ENCODE data around the gene NAXE. TPM values are rescaled to one million over a fixed set of nuclear protein-coding genes. Genes with fewer than 3 reads are reported as not detected.

Gene NAXE
- total RNA-seq, 1 experiment from 2014 or later, result 96.6 TPM

DNA sequence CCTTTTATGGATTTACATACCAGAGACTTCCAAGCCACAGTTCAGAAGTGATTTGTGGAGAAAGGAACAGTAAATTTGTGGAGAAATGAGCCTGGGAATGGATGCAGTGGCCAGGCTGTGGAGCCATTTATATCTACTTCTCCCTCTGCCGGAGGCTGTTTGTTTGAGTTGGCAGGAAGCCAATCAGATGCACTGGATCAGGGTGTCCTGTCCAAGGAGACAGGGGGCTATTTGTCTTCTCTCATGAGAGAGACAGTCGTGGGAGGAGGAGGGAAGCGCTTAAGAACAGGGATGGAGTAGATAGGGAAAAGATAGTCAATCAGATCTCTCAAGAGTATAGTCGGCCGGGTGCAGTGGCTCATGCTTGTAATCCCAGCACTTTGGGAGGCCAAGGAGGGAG is 24.9 kb downstream of the NAXE start:
- Histone ChIP-seq H3K4me2 (ENCODE audit: insufficient read depth, insufficient read length, low read length) (no peak overlapping the region), H2BK15ac (ENCODE audit: low read depth, low read length) (no peak overlapping the region), H2AK5ac (ENCODE audit: insufficient read length, low read length) (no peak overlapping the region), H2BK12ac (ENCODE audit: insufficient read length, low read depth, low read length) (no peak overlapping the region), H3K9ac (ENCODE audit: extremely low read depth, insufficient read length, low read length) (no peak overlapping the region), H2BK5ac (ENCODE audit: insufficient read length, low read length) (no peak overlapping the region), H2AFZ (ENCODE audit: low read length) (no peak overlapping the region), H3K23me2 (ENCODE audit: insufficient read length, low read depth, low read length, poor library complexity, severe bottlenecking) (no peaks in the 10 kb centered on the region), H3K18ac (ENCODE audit: insufficient read length, low read depth, low read length) (no peak overlapping the region), H3K4ac (ENCODE audit: low read depth, low read length) (no peak overlapping the region), H4K20me1 (ENCODE audit: control insufficient read depth, insufficient read depth, insufficient read length) (no peaks in the 10 kb centered on the region), H3K4me1 (ENCODE audit: insufficient read depth, low read length) (no peaks in the 10 kb centered on the region; the same call in 1 of the 2 replicates), H3K27ac (ENCODE audit: insufficient read length, low read depth, low read length) (no peak overlapping the region), H3K27me3 (ENCODE audit: insufficient read depth, low read length) (peaks cover 5% of the 10 kb centered on the region; the same call in 1 of the 2 replicates), H3K56ac (ENCODE audit: insufficient read length, low read depth, low read length) (no peak overlapping the region), H3K9me3 (ENCODE audit: control insufficient read depth, low read depth, low read length) (no peaks in the 10 kb centered on the region), H3K79me2 (ENCODE audit: insufficient read depth, low read length) (no peaks in the 10 kb centered on the region), H3K79me1 (ENCODE audit: insufficient read depth, low read depth, low read length, poor library complexity, severe bottlenecking) (no peaks in the 10 kb centered on the region), H2BK20ac (ENCODE audit: low read depth, low read length, poor library complexity, severe bottlenecking) (no peak overlapping the region), H3K23ac (ENCODE audit: insufficient read length, low read depth, low read length) (no peak overlapping the region), H2BK120ac (ENCODE audit: low read depth, low read length, poor library complexity, severe bottlenecking) (no peak overlapping the region), H4K8ac (replicated peaks; ENCODE audit: insufficient read length, low read depth, low read length) (no peak overlapping the region), H4K91ac (ENCODE audit: insufficient read length, low read depth, low read length) (no peak overlapping the region), H4K5ac (ENCODE audit: insufficient read length, low read depth, low read length) (no peak overlapping the region), H3K14ac (ENCODE audit: insufficient read depth, low read length) (no peak overlapping the region), H3T11ph (ENCODE audit: low read length) (no peak overlapping the region)
- H3K27me3 Mint-ChIP-seq (ENCODE audit: low read depth), result peaks cover 41% of the 10 kb centered on the region
- no peak for DNase-seq
- no peak overlapping the region for H3K27ac Mint-ChIP-seq
- no peaks in the 10 kb centered on the region for H3K36me3 Mint-ChIP-seq (ENCODE audit: insufficient read depth in 1 of 3, low read depth in 3 of 3)
- H3K4me1 Mint-ChIP-seq, result peaks cover 10 to 12% of the 10 kb centered on the region in 2 experiments
- WGBS (ENCODE audit: extremely low coverage, insufficient read length, low lambda C conversion rate), result no CpG with 5 or more reads among the region's 5 CpGs
- no peaks in the 10 kb centered on the region; a peak in 1 of 5 replicates for H3K9me3 Mint-ChIP-seq
- TF ChIP-seq, protein P1, sequence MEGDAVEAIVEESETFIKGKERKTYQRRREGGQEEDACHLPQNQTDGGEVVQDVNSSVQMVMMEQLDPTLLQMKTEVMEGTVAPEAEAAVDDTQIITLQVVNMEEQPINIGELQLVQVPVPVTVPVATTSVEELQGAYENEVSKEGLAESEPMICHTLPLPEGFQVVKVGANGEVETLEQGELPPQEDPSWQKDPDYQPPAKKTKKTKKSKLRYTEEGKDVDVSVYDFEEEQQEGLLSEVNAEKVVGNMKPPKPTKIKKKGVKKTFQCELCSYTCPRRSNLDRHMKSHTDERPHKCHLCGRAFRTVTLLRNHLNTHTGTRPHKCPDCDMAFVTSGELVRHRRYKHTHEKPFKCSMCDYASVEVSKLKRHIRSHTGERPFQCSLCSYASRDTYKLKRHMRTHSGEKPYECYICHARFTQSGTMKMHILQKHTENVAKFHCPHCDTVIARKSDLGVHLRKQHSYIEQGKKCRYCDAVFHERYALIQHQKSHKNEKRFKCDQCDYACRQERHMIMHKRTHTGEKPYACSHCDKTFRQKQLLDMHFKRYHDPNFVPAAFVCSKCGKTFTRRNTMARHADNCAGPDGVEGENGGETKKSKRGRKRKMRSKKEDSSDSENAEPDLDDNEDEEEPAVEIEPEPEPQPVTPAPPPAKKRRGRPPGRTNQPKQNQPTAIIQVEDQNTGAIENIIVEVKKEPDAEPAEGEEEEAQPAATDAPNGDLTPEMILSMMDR (conservative IDR thresholded peaks at IDR 0.05), result no peak
- H3K4me3 Mint-ChIP-seq, result no peak overlapping the region

Measured in H9 (cell line).